Measurements from ENCODE around the gene SNAPC3. TPM values are rescaled to one million over a fixed set of nuclear protein-coding genes. Genes with fewer than 3 reads are reported as not detected.
"Not testable (repeated sequence)": the region's sequence is repeated elsewhere in the genome, so short reads cannot be mapped to it uniquely, and the experiment has no call there.

Gene SNAPC3
- total RNA-seq, 1 experiment from 2014 or later: 26.2 TPM

DNA sequence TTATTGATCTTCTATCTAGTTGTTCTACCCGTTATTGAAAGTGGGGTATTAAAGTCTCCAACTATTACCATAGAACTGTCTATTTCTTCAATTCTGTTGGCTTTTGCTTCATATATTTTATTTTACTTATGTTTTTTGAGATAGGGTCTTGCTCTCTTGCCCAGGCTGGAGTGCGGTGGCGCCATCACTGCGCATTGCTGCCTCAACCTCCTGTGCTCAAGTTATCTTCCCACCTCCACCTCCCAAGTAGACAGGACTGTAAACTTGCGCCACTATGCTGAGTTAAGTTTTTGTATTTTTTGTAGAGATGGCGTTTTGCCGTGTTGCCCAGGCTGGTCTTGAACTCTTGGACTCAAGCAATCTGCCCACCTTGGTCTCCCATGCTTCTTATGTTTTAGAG lies 16.2 kb downstream of the SNAPC3 start:
- CTCF ChIA-PET: no interaction called here
- H3K9me3 ChIP-seq (ENCODE audit: low read depth, low read length, poor library complexity, severe bottlenecking): no peaks in the 10 kb centered on the region
- H3K27ac ChIP-seq (ENCODE audit: low read depth, low read length, poor library complexity, severe bottlenecking): no peak overlapping the region
- H3K4me3 ChIP-seq (ENCODE audit: low read depth, low read length, poor library complexity, severe bottlenecking): no peak overlapping the region
- BruUV-seq (replicated peaks): no TSS peak
- no peak for DNase-seq (ENCODE audit: low spot score)
- peaks cover 23% of the 10 kb centered on the region for H3K36me3 ChIP-seq (ENCODE audit: insufficient read depth, low read length, poor library complexity, severe bottlenecking)
- no peaks in the 10 kb centered on the region for H3K4me1 ChIP-seq (ENCODE audit: insufficient read depth, low read length, poor library complexity, severe bottlenecking)
- POLR2A ChIA-PET (ENCODE audit: low non-redundant PET): no interaction called here
- H3K27me3 ChIP-seq (replicated peaks; ENCODE audit: insufficient read depth, low read depth, low read length, poor library complexity): no peaks in the 10 kb centered on the region
- TF ChIP-seq EZH2 (IDR thresholded peaks at IDR 0.05; ENCODE audit: borderline replicate concordance, low read depth, low read length, poor library complexity, severe bottlenecking) (no peak), CTCF (conservative IDR thresholded peaks at IDR 0.05; ENCODE audit: low read depth, low read length) (no peak)
- intact Hi-C loops (cut with micrococcal nuclease; ENCODE audit: unreplicated experiment): no loop called here

DNA sequence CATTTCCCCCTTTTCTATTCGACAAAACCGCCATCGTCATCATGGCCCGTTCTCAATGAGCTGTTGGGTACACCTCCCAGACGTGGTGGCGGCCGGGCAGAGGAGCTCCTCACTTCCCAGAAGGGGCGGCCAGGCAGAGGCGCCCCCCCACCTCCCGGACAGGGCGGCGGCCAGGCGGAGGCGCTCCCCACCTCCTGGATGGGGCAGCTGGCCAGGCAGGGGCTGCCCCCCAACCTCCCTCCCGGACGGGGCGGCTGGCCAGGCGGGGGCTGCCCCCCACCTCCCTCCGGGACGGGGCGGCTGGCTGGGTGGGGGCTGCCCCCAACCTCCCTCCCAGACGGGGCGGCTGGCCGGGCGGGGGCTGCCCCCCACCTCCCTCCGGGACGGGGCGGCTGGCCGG lies 19.2 kb downstream of the SNAPC3 start:
- H3K27me3 ChIP-seq (replicated peaks; ENCODE audit: insufficient read depth, low read depth, low read length, poor library complexity); H3K27ac ChIP-seq (ENCODE audit: low read depth, low read length, poor library complexity, severe bottlenecking); BruUV-seq (replicated peaks); intact Hi-C loops (cut with micrococcal nuclease; ENCODE audit: unreplicated experiment); H3K4me1 ChIP-seq (ENCODE audit: insufficient read depth, low read length, poor library complexity, severe bottlenecking); H3K9me3 ChIP-seq (ENCODE audit: low read depth, low read length, poor library complexity, severe bottlenecking); H3K4me3 ChIP-seq (ENCODE audit: low read depth, low read length, poor library complexity, severe bottlenecking); DNase-seq (ENCODE audit: low spot score); POLR2A ChIA-PET (ENCODE audit: low non-redundant PET): not testable (repeated sequence)
- CTCF ChIA-PET: interaction anchor here (0.7 kb wide), 1 partner anchor 40 kb away, joined by 3 read pairs; no protein-coding TSS in a partner anchor
- H3K36me3 ChIP-seq (ENCODE audit: insufficient read depth, low read length, poor library complexity, severe bottlenecking): peaks cover 15% of the 10 kb centered on the region

- H3K4me3 ChIP-seq (ENCODE audit: low read depth, low read length, poor library complexity, severe bottlenecking); H3K9me3 ChIP-seq (ENCODE audit: low read depth, low read length, poor library complexity, severe bottlenecking); intact Hi-C loops (cut with micrococcal nuclease; ENCODE audit: unreplicated experiment); BruUV-seq (replicated peaks); H3K27me3 ChIP-seq (replicated peaks; ENCODE audit: insufficient read depth, low read depth, low read length, poor library complexity); POLR2A ChIA-PET (ENCODE audit: low non-redundant PET); DNase-seq (ENCODE audit: low spot score); H3K4me1 ChIP-seq (ENCODE audit: insufficient read depth, low read length, poor library complexity, severe bottlenecking); H3K27ac ChIP-seq (ENCODE audit: low read depth, low read length, poor library complexity, severe bottlenecking): not testable (repeated sequence)
- CTCF ChIA-PET: interaction anchor here (0.7 kb wide), 1 partner anchor 41 kb away, joined by 3 read pairs; no protein-coding TSS in a partner anchor
- H3K36me3 ChIP-seq (ENCODE audit: insufficient read depth, low read length, poor library complexity, severe bottlenecking): peaks cover 14% of the 10 kb centered on the region
Observed at GRCh38 chr9:15442264-15442663, 19.6 kb downstream of the SNAPC3 start.

GRCh38 chr9:15444141-15444540 lies 21.5 kb downstream of the SNAPC3 start:
- ChIA-PET POLR2A (ENCODE audit: low non-redundant PET) (no interaction called here), CTCF (no interaction called here)
- H3K27me3 ChIP-seq (replicated peaks; ENCODE audit: insufficient read depth, low read depth, low read length, poor library complexity): no peaks in the 10 kb centered on the region
- no peak for TF ChIP-seq EZH2 (IDR thresholded peaks at IDR 0.05; ENCODE audit: borderline replicate concordance, low read depth, low read length, poor library complexity, severe bottlenecking)
- TF ChIP-seq CTCF (conservative IDR thresholded peaks at IDR 0.05; ENCODE audit: low read depth, low read length): no peak
- intact Hi-C loops (cut with micrococcal nuclease; ENCODE audit: unreplicated experiment): no loop called here
- H3K9me3 ChIP-seq (ENCODE audit: low read depth, low read length, poor library complexity, severe bottlenecking): no peaks in the 10 kb centered on the region
- no peak overlapping the region for H3K4me3 ChIP-seq (ENCODE audit: low read depth, low read length, poor library complexity, severe bottlenecking)
- H3K27ac ChIP-seq (ENCODE audit: low read depth, low read length, poor library complexity, severe bottlenecking): no peak overlapping the region
- DNase-seq (ENCODE audit: low spot score): no peak
- no peaks in the 10 kb centered on the region for H3K4me1 ChIP-seq (ENCODE audit: insufficient read depth, low read length, poor library complexity, severe bottlenecking)
- peaks cover 20% of the 10 kb centered on the region for H3K36me3 ChIP-seq (ENCODE audit: insufficient read depth, low read length, poor library complexity, severe bottlenecking)
- BruUV-seq (replicated peaks): no TSS peak
